Endodermal cell (in vitro differentiated cells): ENCODE data around the gene PNPLA6. TPM values are rescaled to one million over a fixed set of nuclear protein-coding genes. Genes with fewer than 3 reads are reported as not detected.

Source experiments
- DNase-seq: peaks from one replicate; pipeline ENCODE4 v3.0.0-alpha.2; 2017
- H3K27ac ChIP-seq: 2 replicates; pipeline ENCODE4 v1.5.1; 2013; ENCODE audit warnings: mild to moderate bottlenecking, low read depth, low read length, moderate library complexity
- H3K27me3 ChIP-seq: 2 replicates; pipeline ENCODE4 v1.6.1; 2013; ENCODE audit warnings: mild to moderate bottlenecking, low read length, moderate library complexity; ENCODE audit not compliant: insufficient read depth, control insufficient read depth, poor library complexity, severe bottlenecking
- H3K36me3 ChIP-seq: 2 replicates; pipeline ENCODE4 v1.7.0; 2013; ENCODE audit warnings: mild to moderate bottlenecking, low read length, moderate library complexity; ENCODE audit not compliant: control insufficient read depth, insufficient read depth
- H3K4me1 ChIP-seq: one replicate; pipeline ENCODE4 v1.7.0; 2013; ENCODE audit warnings: low read length; ENCODE audit not compliant: control insufficient read depth, insufficient read depth
- H3K4me3 ChIP-seq: 2 replicates; pipeline ENCODE4 v1.5.1; 2013; ENCODE audit warnings: mild to moderate bottlenecking, low read length, moderate library complexity
- H3K9ac ChIP-seq: 2 replicates; pipeline ENCODE4 v1.6.1; 2013; ENCODE audit warnings: mild to moderate bottlenecking, low read length, moderate library complexity; ENCODE audit not compliant: poor library complexity, severe bottlenecking; ENCODE audit errors: extremely low read depth
- H3K9me3 ChIP-seq: 2 replicates; pipeline ENCODE4 v1.6.1; 2013; ENCODE audit warnings: mild to moderate bottlenecking, low read length, moderate library complexity; ENCODE audit not compliant: control insufficient read depth
- H3K27ac Mint-ChIP-seq: 2 replicates; pipeline ENCODE4 v1.8.0; 2020; ENCODE audit warnings: mixed read lengths
- H3K27me3 Mint-ChIP-seq: 2 replicates; pipeline ENCODE4 v1.8.0; 2021; ENCODE audit warnings: mild to moderate bottlenecking, mixed read lengths; ENCODE audit not compliant: insufficient read depth
- H3K36me3 Mint-ChIP-seq: 2 replicates; pipeline ENCODE4 v1.8.0; 2020; ENCODE audit warnings: low read depth, mixed read lengths
- H3K4me1 Mint-ChIP-seq: 2 replicates; pipeline ENCODE4 v1.8.0; 2020; ENCODE audit warnings: mixed read lengths
- H3K4me3 Mint-ChIP-seq: 2 replicates; pipeline ENCODE4 v1.8.0; 2020; ENCODE audit warnings: mild to moderate bottlenecking, moderate library complexity, mixed read lengths
- H3K9me3 Mint-ChIP-seq: 2 replicates; pipeline ENCODE4 v1.8.0; 2020; ENCODE audit warnings: mild to moderate bottlenecking, mixed read lengths
- WGBS, 2 experiments: methylation state at CpG; one replicate each; pipeline versions ENCODE4 v1.1.5 to v1.1.7; 2013; ENCODE audit warnings: missing lambda C conversion rate in 2 of 2, mixed read lengths in 1 of 2; ENCODE audit not compliant: insufficient coverage in 1 of 2, insufficient read length in 1 of 2; 5-methylcytosine and 5-hydroxymethylcytosine counted together
- total RNA-seq, 2 donors: library from RNA; stranded (reverse); fragmentation: NEBNext Ultra II Directional in 1 of 2; extraction: Animal tissue kit (Norgen Biotek cat#: 25700) in 1 of 2; gene quantifications; 2 replicates in 1 of 2; 3 replicates in 1 of 2; pipeline ENCODE4 v1.2.1, GENCODE V29; 2021
- TF ChIP-seq, protein P1 (sequence below): fragments of 200-600 bp; sonication (generic); conservative IDR thresholded peaks from 2 replicates; pipeline ENCODE4 v1.5.0; 2021; ENCODE audit warnings: antibody characterized with exemption, mild to moderate bottlenecking

Gene PNPLA6
- total RNA-seq, 2 donors from 2014 or later = 86.1 to 124 TPM

DNA sequence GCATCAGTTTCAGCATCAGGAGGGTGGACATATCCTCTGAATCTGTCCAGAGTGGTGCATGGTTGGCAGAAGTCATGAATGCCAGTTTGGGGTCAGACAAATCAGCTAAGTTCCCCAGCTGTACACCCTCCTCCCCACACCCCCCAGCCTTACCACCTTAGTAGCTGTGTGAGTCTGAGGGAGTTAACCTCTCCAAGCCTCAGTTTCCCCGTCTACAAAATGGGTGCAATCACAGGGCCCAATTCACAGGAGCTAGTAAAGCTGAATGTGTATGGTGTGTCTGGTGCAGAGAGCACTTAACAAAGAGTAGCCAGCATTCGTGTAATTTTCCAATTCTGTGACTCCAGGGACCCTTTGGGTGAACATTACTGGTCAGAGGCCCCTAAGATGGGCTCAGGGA is 33.0 kb upstream of the PNPLA6 start:
- TF ChIP-seq, protein P1, sequence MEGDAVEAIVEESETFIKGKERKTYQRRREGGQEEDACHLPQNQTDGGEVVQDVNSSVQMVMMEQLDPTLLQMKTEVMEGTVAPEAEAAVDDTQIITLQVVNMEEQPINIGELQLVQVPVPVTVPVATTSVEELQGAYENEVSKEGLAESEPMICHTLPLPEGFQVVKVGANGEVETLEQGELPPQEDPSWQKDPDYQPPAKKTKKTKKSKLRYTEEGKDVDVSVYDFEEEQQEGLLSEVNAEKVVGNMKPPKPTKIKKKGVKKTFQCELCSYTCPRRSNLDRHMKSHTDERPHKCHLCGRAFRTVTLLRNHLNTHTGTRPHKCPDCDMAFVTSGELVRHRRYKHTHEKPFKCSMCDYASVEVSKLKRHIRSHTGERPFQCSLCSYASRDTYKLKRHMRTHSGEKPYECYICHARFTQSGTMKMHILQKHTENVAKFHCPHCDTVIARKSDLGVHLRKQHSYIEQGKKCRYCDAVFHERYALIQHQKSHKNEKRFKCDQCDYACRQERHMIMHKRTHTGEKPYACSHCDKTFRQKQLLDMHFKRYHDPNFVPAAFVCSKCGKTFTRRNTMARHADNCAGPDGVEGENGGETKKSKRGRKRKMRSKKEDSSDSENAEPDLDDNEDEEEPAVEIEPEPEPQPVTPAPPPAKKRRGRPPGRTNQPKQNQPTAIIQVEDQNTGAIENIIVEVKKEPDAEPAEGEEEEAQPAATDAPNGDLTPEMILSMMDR = no peak
- Mint-ChIP-seq H3K9me3 (no peaks in the 10 kb centered on the region), H3K36me3 (no peaks in the 10 kb centered on the region), H3K4me1 (no peaks in the 10 kb centered on the region), H3K4me3 (no peak overlapping the region), H3K27me3 (peaks cover 79% of the 10 kb centered on the region), H3K27ac (no peak overlapping the region)
- Histone ChIP-seq H3K4me3 (no peak overlapping the region), H3K4me1 (no peaks in the 10 kb centered on the region), H3K9ac (no peak overlapping the region), H3K27ac (no peak overlapping the region), H3K9me3 (no peaks in the 10 kb centered on the region), H3K36me3 (no peaks in the 10 kb centered on the region), H3K27me3 (peaks cover 41% of the 10 kb centered on the region)
- DNase-seq = no peak
- 50 to 68% methylated on average over 1 to 2 of the region's 2 CpGs for WGBS, 2 experiments

DNA sequence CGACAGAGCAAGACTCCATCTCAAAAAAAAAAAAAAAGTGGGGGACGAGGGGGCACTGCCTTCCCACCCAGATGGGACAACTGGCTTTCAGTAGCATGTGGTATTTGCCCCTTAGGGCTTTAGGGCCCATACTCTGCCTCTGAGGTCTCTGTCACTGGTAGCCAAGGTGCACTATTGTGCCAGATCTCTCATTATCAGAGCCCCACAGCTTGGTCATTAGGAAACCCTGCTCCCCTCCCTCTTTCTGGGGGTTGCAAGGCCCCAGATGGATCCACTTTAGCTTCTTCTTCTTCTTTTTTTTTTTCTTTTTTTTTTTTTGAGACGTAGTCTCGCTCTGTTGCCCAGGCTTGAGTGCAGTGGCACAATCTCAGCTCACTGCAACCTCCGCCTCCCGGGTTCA is 30.8 kb upstream of the PNPLA6 start:
- TF ChIP-seq, protein P1 = no peak
- Histone ChIP-seq H3K36me3 (no peaks in the 10 kb centered on the region), H3K27me3 (peaks cover 44% of the 10 kb centered on the region), H3K4me1 (no peaks in the 10 kb centered on the region), H3K9me3 (no peaks in the 10 kb centered on the region), H3K4me3 (no peak overlapping the region), H3K27ac (no peak overlapping the region), H3K9ac (no peak overlapping the region)
- 86 to 94% methylated on average over 1 to 6 of the region's 6 CpGs for WGBS, 2 experiments
- no peaks in the 10 kb centered on the region for H3K36me3 Mint-ChIP-seq
- peaks cover 72% of the 10 kb centered on the region for H3K27me3 Mint-ChIP-seq
- no peak overlapping the region for H3K4me3 Mint-ChIP-seq
- DNase-seq = no peak
- no peaks in the 10 kb centered on the region for H3K4me1 Mint-ChIP-seq
- no peaks in the 10 kb centered on the region for H3K9me3 Mint-ChIP-seq
- H3K27ac Mint-ChIP-seq = no peak overlapping the region

DNA sequence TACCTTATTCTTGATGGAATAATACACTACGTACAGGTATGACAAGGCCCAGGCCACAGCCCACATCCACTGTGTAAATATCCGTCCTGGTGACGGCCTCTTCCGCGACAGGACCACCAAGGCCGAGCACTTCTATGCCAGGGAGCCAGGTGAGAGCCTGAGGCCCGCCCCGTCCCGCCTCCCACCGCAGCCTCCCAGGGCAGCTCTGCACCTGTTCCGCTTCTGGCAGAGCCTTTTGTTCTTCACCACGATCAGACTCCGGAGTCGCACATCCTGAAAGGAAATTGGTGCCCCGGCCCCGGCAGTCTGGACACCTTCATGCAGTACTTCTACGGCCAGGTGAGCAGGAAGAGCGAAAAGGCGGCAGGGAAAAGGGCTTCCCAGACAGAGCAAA is 30.2 kb upstream of the PNPLA6 start:
- no peak overlapping the region for H3K4me3 ChIP-seq
- H3K27ac Mint-ChIP-seq = no peak overlapping the region
- TF ChIP-seq, protein P1 = no peak
- H3K4me3 Mint-ChIP-seq = no peak overlapping the region
- H3K36me3 Mint-ChIP-seq = no peaks in the 10 kb centered on the region
- no peaks in the 10 kb centered on the region for H3K4me1 ChIP-seq
- peaks cover 72% of the 10 kb centered on the region for H3K27me3 Mint-ChIP-seq
- H3K4me1 Mint-ChIP-seq = no peaks in the 10 kb centered on the region
- no peaks in the 10 kb centered on the region for H3K36me3 ChIP-seq
- peaks cover 44% of the 10 kb centered on the region for H3K27me3 ChIP-seq
- no peaks in the 10 kb centered on the region for H3K9me3 Mint-ChIP-seq
- no peak overlapping the region for H3K27ac ChIP-seq
- no peak overlapping the region for H3K9ac ChIP-seq
- H3K9me3 ChIP-seq = no peaks in the 10 kb centered on the region
- WGBS, 2 experiments = 87 to 90% methylated on average over 16 to 19 of the region's 19 CpGs
- DNase-seq = no peak
